Measurements from ENCODE around the gene CFLAR. TPM values are rescaled to one million over a fixed set of nuclear protein-coding genes. Genes with fewer than 3 reads are reported as not detected.

Gene CFLAR
- total RNA-seq, 1 experiment from 2014 or later = 7.6 TPM

DNA sequence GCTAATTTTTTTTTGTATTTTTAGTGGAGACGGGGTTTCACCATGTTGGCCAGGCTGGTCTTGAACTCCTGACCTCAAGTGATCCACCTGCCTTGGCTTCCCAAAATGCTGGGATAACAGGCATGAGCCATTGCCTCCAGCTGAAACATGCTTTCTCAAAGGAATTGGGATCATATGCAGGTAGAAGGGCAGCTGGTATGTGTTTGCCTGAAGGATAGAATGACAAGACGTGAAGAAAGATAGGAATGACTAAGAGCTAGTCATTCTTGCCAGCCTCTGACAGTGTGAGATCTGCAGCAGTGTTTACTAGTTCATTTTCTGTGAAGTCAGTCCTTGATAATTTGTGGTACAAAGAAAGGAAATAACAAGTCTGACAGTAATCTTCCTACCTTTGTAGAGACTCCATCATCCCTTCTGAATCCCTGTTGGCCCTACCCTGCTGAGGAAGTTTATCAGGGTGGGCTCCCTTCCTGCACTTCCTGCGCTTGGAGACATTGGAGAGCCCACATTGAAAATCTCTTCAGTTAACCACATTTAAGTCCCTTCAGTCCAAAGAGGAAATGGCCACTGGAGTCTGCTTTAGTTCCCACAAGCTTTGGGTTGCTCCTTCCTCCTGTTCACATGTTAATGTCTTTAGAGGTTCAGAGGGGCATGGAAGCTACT is 14.7 kb downstream of the CFLAR start:
- DNase-seq = no peak
- Histone ChIP-seq H4K8ac (replicated peaks; ENCODE audit: insufficient read length, low read depth, low read length) (no peak overlapping the region), H3K23ac (ENCODE audit: insufficient read length, low read depth, low read length) (no peak overlapping the region), H3K9me3 (ENCODE audit: control insufficient read depth, low read depth, low read length) (no peaks in the 10 kb centered on the region), H2BK15ac (ENCODE audit: low read depth, low read length) (no peak overlapping the region), H3K4ac (ENCODE audit: low read depth, low read length) (no peak overlapping the region), H4K5ac (ENCODE audit: insufficient read length, low read depth, low read length) (no peak overlapping the region), H3K4me1 (ENCODE audit: insufficient read depth, low read length) (peaks cover 10% of the 10 kb centered on the region), H4K91ac (ENCODE audit: insufficient read length, low read depth, low read length) (no peak overlapping the region), H4K20me1 (ENCODE audit: control insufficient read depth, insufficient read depth, insufficient read length) (no peaks in the 10 kb centered on the region), H3K79me2 (ENCODE audit: insufficient read depth, low read length) (no peaks in the 10 kb centered on the region), H3K23me2 (ENCODE audit: insufficient read length, low read depth, low read length, poor library complexity, severe bottlenecking) (no peaks in the 10 kb centered on the region), H2AFZ (ENCODE audit: low read length) (no peak overlapping the region), H3K27ac (ENCODE audit: insufficient read length, low read depth, low read length) (no peak overlapping the region), H3T11ph (ENCODE audit: low read length) (no peak overlapping the region), H3K27me3 (ENCODE audit: insufficient read depth, low read length) (no peaks in the 10 kb centered on the region), H3K18ac (ENCODE audit: insufficient read length, low read depth, low read length) (peak overlapping the region; percentile 34), H2BK12ac (ENCODE audit: insufficient read length, low read depth, low read length) (no peak overlapping the region), H3K9ac (ENCODE audit: extremely low read depth, insufficient read length, low read length) (no peak overlapping the region), H2BK20ac (ENCODE audit: low read depth, low read length, poor library complexity, severe bottlenecking) (no peak overlapping the region), H3K56ac (ENCODE audit: insufficient read length, low read depth, low read length) (no peak overlapping the region), H2AK5ac (ENCODE audit: insufficient read length, low read length) (no peak overlapping the region), H2BK120ac (ENCODE audit: low read depth, low read length, poor library complexity, severe bottlenecking) (no peak overlapping the region), H3K4me2 (ENCODE audit: insufficient read depth, insufficient read length, low read length) (no peak overlapping the region), H3K14ac (ENCODE audit: insufficient read depth, low read length) (no peak overlapping the region), H2BK5ac (ENCODE audit: insufficient read length, low read length) (no peak overlapping the region), H3K79me1 (ENCODE audit: insufficient read depth, low read depth, low read length, poor library complexity, severe bottlenecking) (no peaks in the 10 kb centered on the region)
- WGBS (ENCODE audit: extremely low coverage, insufficient read length, low lambda C conversion rate) = no CpG with 5 or more reads among the region's 3 CpGs
- no peaks in the 10 kb centered on the region; a peak in 1 of 5 replicates for H3K9me3 Mint-ChIP-seq
- TF ChIP-seq, protein P1, sequence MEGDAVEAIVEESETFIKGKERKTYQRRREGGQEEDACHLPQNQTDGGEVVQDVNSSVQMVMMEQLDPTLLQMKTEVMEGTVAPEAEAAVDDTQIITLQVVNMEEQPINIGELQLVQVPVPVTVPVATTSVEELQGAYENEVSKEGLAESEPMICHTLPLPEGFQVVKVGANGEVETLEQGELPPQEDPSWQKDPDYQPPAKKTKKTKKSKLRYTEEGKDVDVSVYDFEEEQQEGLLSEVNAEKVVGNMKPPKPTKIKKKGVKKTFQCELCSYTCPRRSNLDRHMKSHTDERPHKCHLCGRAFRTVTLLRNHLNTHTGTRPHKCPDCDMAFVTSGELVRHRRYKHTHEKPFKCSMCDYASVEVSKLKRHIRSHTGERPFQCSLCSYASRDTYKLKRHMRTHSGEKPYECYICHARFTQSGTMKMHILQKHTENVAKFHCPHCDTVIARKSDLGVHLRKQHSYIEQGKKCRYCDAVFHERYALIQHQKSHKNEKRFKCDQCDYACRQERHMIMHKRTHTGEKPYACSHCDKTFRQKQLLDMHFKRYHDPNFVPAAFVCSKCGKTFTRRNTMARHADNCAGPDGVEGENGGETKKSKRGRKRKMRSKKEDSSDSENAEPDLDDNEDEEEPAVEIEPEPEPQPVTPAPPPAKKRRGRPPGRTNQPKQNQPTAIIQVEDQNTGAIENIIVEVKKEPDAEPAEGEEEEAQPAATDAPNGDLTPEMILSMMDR (conservative IDR thresholded peaks at IDR 0.05) = no peak
- peaks cover 32 to 38% of the 10 kb centered on the region in 2 experiments for H3K4me1 Mint-ChIP-seq
- H3K4me3 Mint-ChIP-seq = no peak overlapping the region
- H3K36me3 Mint-ChIP-seq (ENCODE audit: insufficient read depth in 1 of 3, low read depth in 3 of 3) = peaks cover 0 to 3% (median 0%) of the 10 kb centered on the region in 3 experiments; a peak in 2 of 7 replicates
- no peaks in the 10 kb centered on the region for H3K27me3 Mint-ChIP-seq (ENCODE audit: low read depth)
- peak overlapping the region in 2 of 3 experiments; percentile 57 to 91; a peak in 3 of 7 replicates for H3K27ac Mint-ChIP-seq

All from H9 (cell line).